ENCODE data around the gene MRM2.

- TF ChIP-seq SUZ12 (IDR thresholded peaks at IDR 0.05; ENCODE audit: extremely low read depth, insufficient read depth, insufficient read length): no peak
- no peak for TF ChIP-seq YY1 (IDR thresholded peaks at IDR 0.05; ENCODE audit: insufficient read depth, insufficient read length)
- TF ChIP-seq ZNF274 (IDR thresholded peaks at IDR 0.05; ENCODE audit: low read depth, low read length): no peak
These were observed 37.6 kb downstream of the MRM2 start for GRCh38 chr7:2204446-2204845.

Measured in NT2/D1 (cell line).